Lower leg skin (tissue), 4 donors: Measurements from ENCODE around the gene SEPHS1. TPM values are rescaled to one million over a fixed set of nuclear protein-coding genes. Genes with fewer than 3 reads are reported as not detected.
A peak's percentile ranks its signal among the peaks of the same experiment; 100 is the strongest.

Experiments
- DNase-seq, 2 donors: peaks; one replicate each; pipeline ENCODE4 v3.0.0-alpha.2; 2019; ENCODE audit warnings: low spot score in 2 of 2
- H3K4me3 ChIP-seq: fragments of 200-600 bp; sonication (generic); 2 replicates; pipeline ENCODE4 v1.5.1; 2017; ENCODE audit warnings: mild to moderate bottlenecking, low read depth; ENCODE audit not compliant: poor library complexity, severe bottlenecking
- POLR2A ChIP-seq, 2 donors: fragments of 450-650 bp; IDR thresholded peaks; one replicate each; pipeline ENCODE4 v1.6.1; 2016 to 2017; ENCODE audit warnings: antibody characterized with exemption in 2 of 2, mild to moderate bottlenecking in 1 of 2, moderate library complexity in 1 of 2
- WGBS, 2 donors: methylation state at CpG; one replicate each; pipeline ENCODE4 v1.1.5; 2018; 5-methylcytosine and 5-hydroxymethylcytosine counted together
- intact Hi-C: fragments of 100-400 bp; cut with DNase I; formaldehyde crosslinking; loops from one replicate; pipeline ENCODE4 v1.15.0; 2023; ENCODE audit warnings: low total_unique reads
- total RNA-seq, 4 donors: library from RNA; depleted of rRNA; stranded (reverse); fragments of >200 nt; gene quantifications; one replicate each; pipeline ENCODE4 v1.1.0, GENCODE V29; 2016
- TF ChIP-seq, protein P1 (sequence below), 3 donors: fragments of 450-650 bp; IDR thresholded peaks; one replicate each; pipeline ENCODE4 v1.5.1; 2016; ENCODE audit warnings: antibody characterized with exemption in 3 of 3, mild to moderate bottlenecking in 3 of 3, moderate library complexity in 2 of 3

SEPHS1 gene
- total RNA-seq, 4 donors from 2014 or later: 14.4 to 35.0 (median 17.4) TPM

DNA sequence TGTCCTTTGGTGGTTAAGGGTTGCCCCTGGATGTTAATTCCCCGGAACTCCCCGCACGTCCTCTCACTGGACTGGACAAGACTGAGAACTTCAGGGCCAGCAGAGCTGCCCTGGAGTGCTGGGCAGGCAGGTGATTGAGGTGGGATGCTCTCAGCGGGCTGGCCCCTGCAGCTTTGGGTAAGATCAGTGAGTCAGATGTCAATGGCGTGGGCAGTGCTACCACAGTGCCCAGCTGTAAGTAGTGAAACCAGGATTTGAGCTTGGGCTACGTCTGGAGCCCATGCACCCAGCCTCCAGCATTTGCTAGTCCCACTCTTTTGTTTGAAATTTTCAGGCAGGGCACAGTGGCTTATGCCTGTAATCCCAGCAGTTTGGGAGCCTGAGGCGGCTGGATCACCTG lies 6.7 kb upstream of the SEPHS1 start:
- intact Hi-C loops: no loop called here
- WGBS, 2 donors: 92 to 93% methylated on average over 6 to 7 of the region's 7 CpGs
- DNase-seq: no peak
- H3K4me3 ChIP-seq: no peak overlapping the region
- TF ChIP-seq POLR2A (IDR thresholded peaks at IDR 0.05): no peak

DNA sequence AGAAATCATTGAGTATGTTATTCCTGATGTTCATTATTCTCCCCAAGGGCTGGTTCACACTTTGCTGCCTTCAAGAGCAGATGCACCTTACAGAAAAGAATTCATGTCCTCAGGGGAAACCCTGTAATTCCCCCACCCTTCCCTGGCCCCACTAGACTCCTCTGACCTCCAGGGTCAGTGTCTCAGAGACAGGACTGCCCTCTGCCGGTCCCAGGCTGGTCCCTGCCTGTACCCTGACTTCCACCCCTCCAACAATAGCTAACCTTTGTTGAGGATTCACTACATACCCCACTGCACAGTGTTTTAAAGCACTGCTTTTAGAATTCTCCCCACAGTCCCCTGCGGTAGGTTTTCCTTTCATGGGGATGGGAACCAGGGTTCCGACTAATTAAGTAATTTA lies 4.4 kb upstream of the SEPHS1 start:
- H3K4me3 ChIP-seq: no peak overlapping the region
- TF ChIP-seq, protein P1, sequence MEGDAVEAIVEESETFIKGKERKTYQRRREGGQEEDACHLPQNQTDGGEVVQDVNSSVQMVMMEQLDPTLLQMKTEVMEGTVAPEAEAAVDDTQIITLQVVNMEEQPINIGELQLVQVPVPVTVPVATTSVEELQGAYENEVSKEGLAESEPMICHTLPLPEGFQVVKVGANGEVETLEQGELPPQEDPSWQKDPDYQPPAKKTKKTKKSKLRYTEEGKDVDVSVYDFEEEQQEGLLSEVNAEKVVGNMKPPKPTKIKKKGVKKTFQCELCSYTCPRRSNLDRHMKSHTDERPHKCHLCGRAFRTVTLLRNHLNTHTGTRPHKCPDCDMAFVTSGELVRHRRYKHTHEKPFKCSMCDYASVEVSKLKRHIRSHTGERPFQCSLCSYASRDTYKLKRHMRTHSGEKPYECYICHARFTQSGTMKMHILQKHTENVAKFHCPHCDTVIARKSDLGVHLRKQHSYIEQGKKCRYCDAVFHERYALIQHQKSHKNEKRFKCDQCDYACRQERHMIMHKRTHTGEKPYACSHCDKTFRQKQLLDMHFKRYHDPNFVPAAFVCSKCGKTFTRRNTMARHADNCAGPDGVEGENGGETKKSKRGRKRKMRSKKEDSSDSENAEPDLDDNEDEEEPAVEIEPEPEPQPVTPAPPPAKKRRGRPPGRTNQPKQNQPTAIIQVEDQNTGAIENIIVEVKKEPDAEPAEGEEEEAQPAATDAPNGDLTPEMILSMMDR (IDR thresholded peaks at IDR 0.05): no peak
- TF ChIP-seq POLR2A (IDR thresholded peaks at IDR 0.05): no peak
- intact Hi-C loops: no loop called here
- 52 to 55% methylated on average over 3 of the region's 3 CpGs for WGBS, 2 donors
- no peak for DNase-seq

DNA sequence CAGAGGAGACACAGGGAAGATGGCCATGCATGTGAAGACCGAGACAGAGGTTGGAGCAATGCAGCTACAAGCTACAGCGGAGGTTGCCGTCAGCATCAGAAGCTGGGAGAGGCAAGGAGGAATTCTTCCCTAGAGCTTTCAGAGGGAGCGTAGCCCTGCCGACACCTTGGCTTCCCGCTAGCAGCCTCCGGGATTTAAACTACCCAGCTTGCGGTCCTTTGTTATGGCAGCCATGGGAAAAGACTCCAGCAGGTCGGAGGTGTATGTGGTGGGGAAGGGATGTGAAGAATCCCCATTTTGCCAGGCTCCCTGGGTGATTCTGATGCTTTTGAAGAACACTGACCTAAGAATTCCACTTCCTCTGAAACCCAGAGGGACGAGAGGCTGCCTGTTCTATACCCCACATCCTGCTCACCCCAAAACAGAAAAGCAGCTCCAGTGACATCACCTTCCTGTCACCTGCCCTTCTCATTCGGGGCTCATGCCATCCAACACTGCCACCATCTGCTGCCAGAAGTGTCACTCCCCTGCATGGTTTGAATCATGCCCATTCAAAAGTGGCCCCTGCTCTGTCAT lies 3.3 kb upstream of the SEPHS1 start:
- TF ChIP-seq, protein P1 (IDR thresholded peaks at IDR 0.05): no peak
- no peak for TF ChIP-seq POLR2A (IDR thresholded peaks at IDR 0.05)
- H3K4me3 ChIP-seq: no peak overlapping the region
- DNase-seq: no peak
- WGBS, 2 donors: 50 to 52% methylated on average over 9 to 11 of the region's 11 CpGs
- intact Hi-C loops: no loop called here

DNA sequence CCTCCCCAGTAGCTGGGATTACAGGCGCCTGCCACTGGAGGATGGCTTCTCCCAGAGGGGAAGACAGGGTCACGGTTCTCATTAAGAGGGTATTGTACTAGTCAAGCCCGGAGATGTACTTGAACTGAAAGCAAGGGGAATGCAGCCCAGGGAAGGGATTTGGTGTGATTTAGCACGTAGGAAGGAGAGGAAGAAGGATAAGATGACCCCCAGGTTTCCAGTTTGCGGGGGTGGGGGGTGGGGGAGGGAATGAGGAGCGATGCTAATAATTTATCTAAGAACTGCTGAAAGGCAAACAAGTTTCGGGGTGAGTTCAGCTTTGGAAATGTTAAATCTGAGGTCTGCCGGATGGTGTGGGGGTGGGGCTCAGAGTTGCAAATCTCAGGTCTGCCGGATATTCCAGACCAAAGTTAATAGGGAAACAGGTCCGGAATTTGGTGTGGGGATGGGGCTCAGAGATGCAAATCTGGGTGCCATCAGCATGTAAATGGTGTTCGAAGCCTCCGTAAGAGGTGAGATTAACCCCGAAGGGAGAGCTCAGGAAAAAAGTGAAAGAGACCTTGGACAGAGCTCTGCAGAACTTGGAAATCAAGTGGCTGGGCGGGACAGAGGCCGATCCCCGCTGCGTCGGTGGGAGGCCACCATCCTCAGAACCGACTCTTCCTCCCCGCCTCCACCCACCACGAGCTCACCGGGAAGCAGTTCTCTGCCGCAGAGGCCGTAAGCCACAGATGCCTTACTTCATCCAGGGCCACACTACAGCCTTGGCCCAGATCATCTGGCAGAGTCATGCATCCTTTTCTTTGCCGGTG lies 1.6 kb upstream of the SEPHS1 start:
- 1 to 4% methylated on average over 21 to 25 of the region's 25 CpGs for WGBS, 2 donors
- peak overlapping the region; percentile 14 for H3K4me3 ChIP-seq
- no peak for TF ChIP-seq POLR2A (IDR thresholded peaks at IDR 0.05)
- TF ChIP-seq, protein P1 (IDR thresholded peaks at IDR 0.05): no peak
- peak in 1 of 2 donors; percentile 89 for DNase-seq
- intact Hi-C loops: no loop called here

DNA sequence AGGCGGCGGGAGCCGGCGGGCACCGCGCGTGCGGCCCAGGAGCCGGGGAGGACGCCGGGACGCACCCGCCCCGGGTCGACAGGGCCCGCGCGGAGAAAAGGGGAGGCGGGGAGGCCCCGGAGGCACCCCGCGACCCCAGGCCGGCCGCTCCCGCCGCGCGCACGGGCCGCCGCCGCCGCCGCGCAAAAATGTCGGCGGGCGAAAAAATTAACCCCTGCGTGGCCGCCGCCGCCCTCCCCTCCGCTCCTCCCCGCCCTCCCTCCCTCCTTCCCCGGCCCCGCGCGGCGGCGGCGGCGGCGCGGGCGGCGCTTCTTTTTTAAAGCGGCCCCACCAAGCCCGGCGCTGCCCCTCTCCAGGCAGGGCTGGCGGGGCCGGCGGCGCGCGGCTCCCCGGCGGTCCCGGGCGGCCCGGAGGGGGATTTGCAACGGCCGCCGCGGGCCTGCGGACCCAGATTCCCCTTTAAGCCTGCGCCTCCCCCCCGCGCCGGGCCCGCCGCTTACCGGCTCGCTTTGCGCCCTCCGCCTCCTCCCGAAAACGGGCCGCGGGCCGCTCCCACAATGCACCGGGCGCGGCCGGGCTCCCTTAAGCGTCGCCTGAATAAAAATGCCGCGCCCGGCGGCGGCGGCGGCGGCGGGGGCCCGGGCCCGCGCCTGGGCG lies 465 bp downstream of the SEPHS1 start:
- intact Hi-C loops: no loop called here
- 0% methylated on average over 6 to 13 of the region's 109 CpGs for WGBS, 2 donors
- TF ChIP-seq, protein P1 (IDR thresholded peaks at IDR 0.05): no peak
- TF ChIP-seq POLR2A (IDR thresholded peaks at IDR 0.05): no peak
- peak; percentile 73 to 95 for DNase-seq
- H3K4me3 ChIP-seq: peak overlapping the region; percentile 36

DNA sequence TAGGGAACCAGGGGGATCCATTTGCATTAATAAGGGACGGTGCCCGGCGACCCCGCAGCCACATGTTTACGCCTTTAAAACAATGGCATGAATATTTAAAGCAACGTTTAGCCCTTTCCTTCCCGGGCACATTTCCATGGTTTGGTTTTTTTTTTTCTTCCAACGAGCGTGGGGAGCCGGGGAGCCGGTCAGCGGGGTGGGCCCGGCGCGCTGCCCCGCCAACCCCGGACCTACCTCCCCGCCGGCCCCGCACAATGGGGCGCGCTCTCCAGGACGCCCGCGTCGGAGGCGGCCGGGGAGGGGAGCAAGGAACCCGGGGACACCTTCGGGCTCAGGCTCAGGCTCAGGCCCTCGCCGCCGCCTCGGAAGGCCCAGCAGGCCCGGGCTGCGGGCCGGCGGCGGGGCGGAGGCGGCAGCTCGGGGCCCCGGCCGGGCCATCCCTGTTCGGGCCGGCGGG lies 1.0 kb downstream of the SEPHS1 start:
- TF ChIP-seq POLR2A (IDR thresholded peaks at IDR 0.05): no peak
- TF ChIP-seq, protein P1 (IDR thresholded peaks at IDR 0.05): no peak
- DNase-seq: no peak
- intact Hi-C loops: no loop called here
- H3K4me3 ChIP-seq: peak overlapping the region; percentile 85
- WGBS, 2 donors: 1% methylated on average over 29 to 36 of the region's 47 CpGs
